Psoas muscle (tissue), 8 donors: ENCODE data around the gene KIF1A. TPM values are rescaled to one million over a fixed set of nuclear protein-coding genes. Genes with fewer than 3 reads are reported as not detected.

ENCODE experiments used
- ATAC-seq, 4 donors: fragments of 200-7000 bp; cut with Tn5 transposase; one replicate each; pipeline ENCODE4 v1.9.1; 2020; ENCODE audit warnings: moderate library complexity in 3 of 4, mild to moderate bottlenecking in 2 of 4
- DNase-seq, 2 donors: peaks; one replicate each; pipeline ENCODE4 v3.0.0-alpha.2; 2020
- H3K27ac ChIP-seq: fragments of 200-600 bp; one replicate; pipeline ENCODE4 v1.8.0; 2022
- H3K27me3 ChIP-seq, 3 donors: fragments of 200-600 bp in 1 of 3; one replicate each; pipeline versions ENCODE4 v1.6.1 to v1.8.0; 2013 to 2022; ENCODE audit warnings: low read length in 2 of 3, mild to moderate bottlenecking in 2 of 3, moderate library complexity in 1 of 3; ENCODE audit not compliant: insufficient read depth in 3 of 3
- H3K36me3 ChIP-seq, 2 donors: fragments of 200-600 bp in 1 of 2; one replicate each; pipeline versions ENCODE4 v1.6.1 to v1.8.0; 2013 to 2022; ENCODE audit warnings: low read depth in 1 of 2, mild to moderate bottlenecking in 1 of 2, moderate library complexity in 1 of 2; ENCODE audit not compliant: insufficient read depth in 1 of 2
- H3K4me1 ChIP-seq: fragments of 200-600 bp; one replicate; pipeline ENCODE4 v1.8.0; 2022
- H3K4me3 ChIP-seq: fragments of 200-600 bp; one replicate; pipeline ENCODE4 v1.8.0; 2022; ENCODE audit warnings: mild to moderate bottlenecking
- H3K9me3 ChIP-seq: fragments of 200-600 bp; one replicate; pipeline ENCODE4 v1.8.0; 2022
- WGBS, 3 donors: extraction: QIAGEN DNeasy Blood & Tissue Kit; methylation state at CpG; one replicate each; pipeline versions ENCODE4 v1.1.6 to v1.1.7; 2013; 5-methylcytosine and 5-hydroxymethylcytosine counted together
- intact Hi-C, 2 donors: fragments of 100-400 bp; cut with DNase I; formaldehyde crosslinking; loops; one replicate each; pipeline versions ENCODE4 v1.11.0 to v1.14.2; 2022
- polyA plus RNA-seq, 3 donors: library from polyadenylated mRNA; stranded (reverse); fragments of 200-250 nt; gene quantifications; one replicate each; pipeline ENCODE4 v1.2.3, GENCODE V29; 2013
- total RNA-seq, 4 donors: library from RNA; stranded (reverse); fragmentation: NEBNext Ultra II Directional in 2 of 4; extraction: Animal tissue kit (Norgen Biotek cat#: 25700) in 2 of 4; gene quantifications; one replicate each; pipeline versions ENCODE4 v1.2.1 to v1.2.4, GENCODE V29; 2021 to 2023
- TF ChIP-seq, protein P1 (sequence below): fragments of 200-600 bp; IDR thresholded peaks from one replicate; pipeline ENCODE4 v1.8.0; 2022; ENCODE audit warnings: antibody characterized with exemption
- donor health status: healthy with polysubstance abuse.
- donor health status: DM: no; HTN: no; CAD: no; lungs with moderate emphysema.
- donor health status: Bipolar disorder and iron deficiency.
- donor health status: healthy.
- donor health status: DM: yes; HTN: yes; CAD: no.
- donor health status: DM: no; HTN: no; CAD: no.
- donor health status: DM: no; HTN: no; CAD: no.
- donor health status: DM: yes; HTN: yes; CAD: no.

The KIF1A gene
- total and polyA plus RNA-seq, 7 donors = 0.01 to 1.2 (median 0.12) TPM; not detected in 2

GRCh38 chr2:240811346-240812300 lies 8.4 kb downstream of the KIF1A start:
- no peak overlapping the region for H3K27ac ChIP-seq
- WGBS, 3 donors = 90 to 91% (median 90%) methylated on average over 17 of the region's 17 CpGs
- H3K4me3 ChIP-seq = no peak overlapping the region
- intact Hi-C loops = no loop called here
- TF ChIP-seq, protein P1, sequence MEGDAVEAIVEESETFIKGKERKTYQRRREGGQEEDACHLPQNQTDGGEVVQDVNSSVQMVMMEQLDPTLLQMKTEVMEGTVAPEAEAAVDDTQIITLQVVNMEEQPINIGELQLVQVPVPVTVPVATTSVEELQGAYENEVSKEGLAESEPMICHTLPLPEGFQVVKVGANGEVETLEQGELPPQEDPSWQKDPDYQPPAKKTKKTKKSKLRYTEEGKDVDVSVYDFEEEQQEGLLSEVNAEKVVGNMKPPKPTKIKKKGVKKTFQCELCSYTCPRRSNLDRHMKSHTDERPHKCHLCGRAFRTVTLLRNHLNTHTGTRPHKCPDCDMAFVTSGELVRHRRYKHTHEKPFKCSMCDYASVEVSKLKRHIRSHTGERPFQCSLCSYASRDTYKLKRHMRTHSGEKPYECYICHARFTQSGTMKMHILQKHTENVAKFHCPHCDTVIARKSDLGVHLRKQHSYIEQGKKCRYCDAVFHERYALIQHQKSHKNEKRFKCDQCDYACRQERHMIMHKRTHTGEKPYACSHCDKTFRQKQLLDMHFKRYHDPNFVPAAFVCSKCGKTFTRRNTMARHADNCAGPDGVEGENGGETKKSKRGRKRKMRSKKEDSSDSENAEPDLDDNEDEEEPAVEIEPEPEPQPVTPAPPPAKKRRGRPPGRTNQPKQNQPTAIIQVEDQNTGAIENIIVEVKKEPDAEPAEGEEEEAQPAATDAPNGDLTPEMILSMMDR = no peak
- no peaks in the 10 kb centered on the region for H3K36me3 ChIP-seq
- no peaks in the 10 kb centered on the region for H3K9me3 ChIP-seq
- no peaks in the 10 kb centered on the region for H3K4me1 ChIP-seq
- ATAC-seq = no peak
- H3K27me3 ChIP-seq = peaks cover 0 to 12% (median 0%) of the 10 kb centered on the region in 3 donors
- no peak for DNase-seq

GRCh38 chr2:240810621-240811020 lies 9.4 kb downstream of the KIF1A start:
- intact Hi-C loops = no loop called here
- ATAC-seq (no peak), DNase-seq (no peak)
- TF ChIP-seq, protein P1 = no peak
- 90 to 95% (median 92%) methylated on average over 16 of the region's 16 CpGs for WGBS, 3 donors
- H3K4me3 ChIP-seq = no peak overlapping the region
- no peaks in the 10 kb centered on the region for H3K9me3 ChIP-seq
- H3K36me3 ChIP-seq = no peaks in the 10 kb centered on the region
- H3K27me3 ChIP-seq = peaks cover 0 to 11% (median 0%) of the 10 kb centered on the region in 3 donors
- no peak overlapping the region for H3K27ac ChIP-seq
- H3K4me1 ChIP-seq = no peaks in the 10 kb centered on the region

DNA sequence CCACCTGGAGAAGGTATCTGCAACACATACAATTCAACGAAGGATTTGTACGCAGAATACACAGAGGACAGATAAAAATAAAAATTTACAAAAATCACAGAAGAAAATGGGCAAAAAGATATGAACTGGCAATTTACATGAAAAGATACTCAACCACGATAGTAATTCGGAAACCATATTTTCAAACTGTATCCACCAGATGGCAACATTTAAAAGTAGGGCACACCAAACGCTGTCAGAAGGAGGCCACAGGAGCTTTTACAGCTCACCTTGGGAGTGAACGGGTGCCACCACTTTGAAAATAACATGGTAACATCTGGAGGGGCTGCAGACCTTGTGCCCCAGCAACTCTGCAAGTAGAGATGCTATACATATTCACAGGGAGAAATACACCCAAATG lies 9.8 kb downstream of the KIF1A start:
- 61 to 69% (median 62%) methylated on average over 6 of the region's 6 CpGs for WGBS, 3 donors
- no peak for DNase-seq
- ATAC-seq = no peak

GRCh38 chr2:240809276-240809675 lies 10.7 kb downstream of the KIF1A start:
- no peak overlapping the region for H3K27ac ChIP-seq
- H3K4me1 ChIP-seq = no peaks in the 10 kb centered on the region
- TF ChIP-seq, protein P1 = no peak
- no peaks in the 10 kb centered on the region for H3K36me3 ChIP-seq
- intact Hi-C loops = loop anchor here in 1 of 2 donors (10.0 kb wide), 1 partner anchor 1374 kb away; no protein-coding TSS in a partner anchor
- ATAC-seq (no peak), DNase-seq (no peak)
- H3K9me3 ChIP-seq = no peaks in the 10 kb centered on the region
- H3K27me3 ChIP-seq = peaks cover 0 to 11% (median 0%) of the 10 kb centered on the region in 3 donors
- no peak overlapping the region for H3K4me3 ChIP-seq
- WGBS, 3 donors = 76 to 81% (median 81%) methylated on average over 9 of the region's 9 CpGs

More for the DNA sequence above, 9.8 kb downstream of the KIF1A start:
- H3K4me3 ChIP-seq = no peak overlapping the region
- H3K27me3 ChIP-seq = peaks cover 0 to 11% (median 0%) of the 10 kb centered on the region in 3 donors
- H3K36me3 ChIP-seq = no peaks in the 10 kb centered on the region
- TF ChIP-seq, protein P1 = no peak
- H3K9me3 ChIP-seq = no peaks in the 10 kb centered on the region
- no peaks in the 10 kb centered on the region for H3K4me1 ChIP-seq
- H3K27ac ChIP-seq = no peak overlapping the region
- intact Hi-C loops = no loop called here
